Activated CD4-positive, CD25-positive, alpha-beta regulatory T cell treated with anti-CD3 and anti-CD28 coated beads, Interleukin-2, amount 50 U/mL, for 72 hours (primary cell): ENCODE measurements around the gene DCP1B.
A peak's percentile ranks its signal among the peaks of the same experiment; 100 is the strongest.

ENCODE experiments used
- DNase-seq: peaks from one replicate; pipeline ENCODE4 v3.0.0; 2021

DCP1B gene

GRCh38 chr12:1934068-1934467 lies 70.2 kb downstream of the DCP1B start:
- no peak for DNase-seq

- DNase-seq, result no peak
Measured at GRCh38 chr12:1933342-1934051, 70.8 kb downstream of the DCP1B start.

GRCh38 chr12:1932264-1932777 lies 71.9 kb downstream of the DCP1B start:
- no peak for DNase-seq

GRCh38 chr12:1931642-1932041 lies 72.6 kb downstream of the DCP1B start:
- no peak for DNase-seq

- no peak for DNase-seq
Measured at GRCh38 chr12:1930803-1931597, 73.3 kb downstream of the DCP1B start.

GRCh38 chr12:1929985-1930802 lies 74.1 kb downstream of the DCP1B start:
- DNase-seq, result no peak

- peak; percentile 17 for DNase-seq
Measured at GRCh38 chr12:1929241-1929984, 74.8 kb downstream of the DCP1B start.

GRCh38 chr12:1928439-1929121 lies 75.7 kb downstream of the DCP1B start:
- DNase-seq, result peak; percentile 13

GRCh38 chr12:1927751-1928351 lies 76.4 kb downstream of the DCP1B start:
- peak; percentile 7 for DNase-seq

- DNase-seq, result peak; percentile 4
Measured at GRCh38 chr12:1927051-1927680, 77.1 kb downstream of the DCP1B start.

- DNase-seq, result peak; percentile 7
Measured at GRCh38 chr12:1926251-1926657, 78.0 kb downstream of the DCP1B start.

- DNase-seq, result peak; percentile 12
Measured at GRCh38 chr12:1925684-1926006, 78.6 kb downstream of the DCP1B start.

GRCh38 chr12:1924996-1925683 lies 79.1 kb downstream of the DCP1B start:
- DNase-seq, result no peak

- DNase-seq, result no peak
Measured at GRCh38 chr12:1922985-1923384, 81.3 kb downstream of the DCP1B start.

GRCh38 chr12:1922075-1922709 lies 82.1 kb downstream of the DCP1B start:
- DNase-seq, result no peak

GRCh38 chr12:1920971-1921370 lies 83.3 kb downstream of the DCP1B start:
- DNase-seq, result no peak

GRCh38 chr12:1920436-1920835 lies 83.8 kb downstream of the DCP1B start:
- no peak for DNase-seq

- no peak for DNase-seq
Measured at GRCh38 chr12:1919763-1920162, 84.5 kb downstream of the DCP1B start.

- peak; percentile 17 for DNase-seq
Measured at GRCh38 chr12:1919284-1919683, 85.0 kb downstream of the DCP1B start.

- DNase-seq, result peak; percentile 16
Measured at GRCh38 chr12:1918884-1919236, 85.4 kb downstream of the DCP1B start.
